Upper lobe of left lung (tissue), 4 donors: Measurements from ENCODE around the gene VAT1.

ENCODE experiments used
- POLR2A ChIP-seq, 4 donors: fragments of 450-650 bp; IDR thresholded peaks; one replicate each; pipeline ENCODE4 v1.5.1; 2016 to 2017; ENCODE audit warnings: antibody characterized with exemption in 4 of 4, mild to moderate bottlenecking in 2 of 4
- TF ChIP-seq, protein P1 (sequence below), 6 experiments: fragments of 450-650 bp in 4 of 6; fragments of 200-600 bp in 2 of 6; sonication (generic) in 2 of 6; IDR thresholded peaks; one replicate each; pipeline ENCODE4 v1.5.1; 2016 to 2019; ENCODE audit warnings: antibody characterized with exemption in 6 of 6

DNA sequence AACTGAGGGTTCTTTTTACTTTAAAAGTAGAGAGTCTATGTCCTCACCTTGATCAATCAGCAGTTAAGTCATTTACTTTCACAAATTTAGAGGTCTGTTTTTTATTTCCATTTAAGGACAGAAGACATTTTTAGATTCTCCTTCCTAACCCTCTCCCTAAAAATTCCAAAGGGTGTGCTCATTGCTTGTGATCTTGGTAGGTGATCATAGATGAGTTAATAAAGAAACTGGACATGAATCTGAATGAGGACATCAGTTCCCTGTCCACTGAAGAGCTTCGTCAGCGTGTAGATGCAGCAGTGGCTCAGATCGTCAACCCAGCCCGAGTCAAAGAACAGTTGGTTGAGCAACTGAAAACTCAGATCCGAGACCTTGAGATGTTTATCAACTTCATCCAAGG is 33.0 kb downstream of the VAT1 start:
- TF ChIP-seq, protein P1, sequence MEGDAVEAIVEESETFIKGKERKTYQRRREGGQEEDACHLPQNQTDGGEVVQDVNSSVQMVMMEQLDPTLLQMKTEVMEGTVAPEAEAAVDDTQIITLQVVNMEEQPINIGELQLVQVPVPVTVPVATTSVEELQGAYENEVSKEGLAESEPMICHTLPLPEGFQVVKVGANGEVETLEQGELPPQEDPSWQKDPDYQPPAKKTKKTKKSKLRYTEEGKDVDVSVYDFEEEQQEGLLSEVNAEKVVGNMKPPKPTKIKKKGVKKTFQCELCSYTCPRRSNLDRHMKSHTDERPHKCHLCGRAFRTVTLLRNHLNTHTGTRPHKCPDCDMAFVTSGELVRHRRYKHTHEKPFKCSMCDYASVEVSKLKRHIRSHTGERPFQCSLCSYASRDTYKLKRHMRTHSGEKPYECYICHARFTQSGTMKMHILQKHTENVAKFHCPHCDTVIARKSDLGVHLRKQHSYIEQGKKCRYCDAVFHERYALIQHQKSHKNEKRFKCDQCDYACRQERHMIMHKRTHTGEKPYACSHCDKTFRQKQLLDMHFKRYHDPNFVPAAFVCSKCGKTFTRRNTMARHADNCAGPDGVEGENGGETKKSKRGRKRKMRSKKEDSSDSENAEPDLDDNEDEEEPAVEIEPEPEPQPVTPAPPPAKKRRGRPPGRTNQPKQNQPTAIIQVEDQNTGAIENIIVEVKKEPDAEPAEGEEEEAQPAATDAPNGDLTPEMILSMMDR (IDR thresholded peaks at IDR 0.05), result no peak
- TF ChIP-seq POLR2A (IDR thresholded peaks at IDR 0.05), result no peak
